Heart left ventricle (tissue), 16 donors: ENCODE measurements around the gene FTO. TPM values are rescaled to one million over a fixed set of nuclear protein-coding genes. Genes with fewer than 3 reads are reported as not detected.

Source experiments
- ATAC-seq, 4 donors: fragments of 200-7000 bp; cut with Tn5 transposase; one replicate each; pipeline ENCODE4 v1.9.1; 2020 to 2022; ENCODE audit warnings: moderate library complexity in 4 of 4, mild to moderate bottlenecking in 3 of 4, moderate number of reproducible peaks in 1 of 4
- DNase-seq, 5 donors: peaks; one replicate each; pipeline ENCODE4 v3.0.0-alpha.2; 2020
- H3K27ac ChIP-seq, 12 donors: fragments of 200-600 bp; sonication (generic) in 4 of 12; one replicate each; pipeline versions ENCODE4 v1.5.0 to v1.8.0; 2016 to 2022; ENCODE audit warnings: mild to moderate bottlenecking in 2 of 12
- H3K27me3 ChIP-seq, 9 donors: fragments of 200-600 bp; sonication (generic) in 2 of 9; one replicate each; pipeline versions ENCODE4 v1.5.1 to v1.8.0; 2016 to 2022; ENCODE audit warnings: mild to moderate bottlenecking in 3 of 9
- H3K36me3 ChIP-seq, 9 donors: fragments of 200-600 bp; sonication (generic) in 2 of 9; one replicate each; pipeline versions ENCODE4 v1.5.0 to v1.8.0; 2018 to 2022; ENCODE audit warnings: mild to moderate bottlenecking in 2 of 9
- H3K4me1 ChIP-seq, 12 donors: fragments of 200-600 bp; sonication (generic) in 4 of 12; one replicate each; pipeline versions ENCODE4 v1.5.0 to v1.8.0; 2016 to 2022; ENCODE audit warnings: mild to moderate bottlenecking in 3 of 12
- H3K4me3 ChIP-seq, 12 donors: fragments of 200-600 bp; sonication (generic) in 4 of 12; one replicate each; pipeline versions ENCODE4 v1.5.0 to v1.8.0; 2017 to 2022; ENCODE audit warnings: mild to moderate bottlenecking in 9 of 12, moderate library complexity in 4 of 12
- H3K9me3 ChIP-seq, 12 donors: fragments of 200-600 bp; sonication (generic) in 4 of 12; one replicate each; pipeline versions ENCODE4 v1.5.0 to v1.8.0; 2016 to 2022; ENCODE audit warnings: mild to moderate bottlenecking in 1 of 12
- CTCF ChIP-seq, 12 donors: fragments of 200-600 bp; sonication (generic) in 4 of 12; IDR thresholded peaks; one replicate each; pipeline versions ENCODE4 v1.5.0 to v1.8.0; 2018 to 2022; ENCODE audit warnings: antibody characterized with exemption in 12 of 12, mild to moderate bottlenecking in 5 of 12
- POLR2A ChIP-seq, 2 donors: fragments of 450-650 bp; IDR thresholded peaks; one replicate each; pipeline ENCODE4 v1.6.1; 2017; ENCODE audit warnings: antibody characterized with exemption in 2 of 2, mild to moderate bottlenecking in 2 of 2, moderate library complexity in 2 of 2
- WGBS, 4 donors: extraction: QIAGEN DNeasy Blood & Tissue Kit in 2 of 4; methylation state at CpG; one replicate each; pipeline versions ENCODE4 v1.1.5 to v1.1.7; 2013 to 2018; 5-methylcytosine and 5-hydroxymethylcytosine counted together
- intact Hi-C, 10 donors: fragments of 100-400 bp; cut with DNase I; formaldehyde crosslinking; loops; one replicate each; pipeline versions ENCODE4 v1.11.1 to v1.14.2; 2022
- polyA plus RNA-seq, 2 donors: library from polyadenylated mRNA; stranded (reverse); fragments of 200-250 nt; gene quantifications; one replicate each; pipeline ENCODE4 v1.2.3, GENCODE V29; 2013
- total RNA-seq, 9 donors: library from RNA; depleted of rRNA in 2 of 9; stranded (reverse); fragments of >200 nt in 2 of 9; fragmentation: NEBNext Ultra II Directional in 3 of 9; extraction: Animal tissue kit (Norgen Biotek cat#: 25700) in 3 of 9; gene quantifications; one replicate each; pipeline versions ENCODE4 v1.1.0 to v1.2.4, GENCODE V29; 2016 to 2023
- donor health status: ischemic (EF 13 %, LVEDD 7.1; RV severe dilation, severe dysfunction).
- donor health status: healthy with polysubstance abuse.
- donor health status: DM: no; HTN: yes; CAD: no.
- donor health status: DM: no; HTN: no; CAD: no.
- donor health status: ischemic (EF 25% LVEDD 6.9; RV normal size, moderate dysfunction).
- donor health status: ischemic (EF 25% LVEDD 5.7; RV mildly dilated, moderate dysfunction).
- donor health status: healthy.
- donor health status: DM: yes; HTN: yes; CAD: no.
- donor health status: ischemic (EF 35%, LVEDD 5.7; RV mildly dilated, moderate dysfunction).
- donor health status: nonischemic (EF 11% LVEDD 7.7; RV severe dilation, severe dysfunction).
- donor health status: DM: yes; HTN: yes; CAD: no.
- donor health status: PGD.
- donor health status: ischemic (EF 29% LVEDD 5.4; RV normal size, mild dysfunction).
- donor health status: nonischemic (EF 23%, LVEDD 6.1; RV moderate dilation, normal function).

FTO gene
- total and polyA plus RNA-seq, 11 donors, result 11.8 to 105 (median 86.8) TPM

- H3K36me3 ChIP-seq, result no peaks in the 10 kb centered on the region
- no peaks in the 10 kb centered on the region for H3K9me3 ChIP-seq
- ATAC-seq, result no peak
- intact Hi-C loops, result loop anchor here in 2 of 10 donors (5.0 kb wide), 2 partner anchors 67 to 617 kb away; no protein-coding TSS in a partner anchor
- no peak for DNase-seq
- no peaks in the 10 kb centered on the region for H3K27me3 ChIP-seq
- H3K27ac ChIP-seq, result no peak overlapping the region
- peaks cover 0 to 17% (median 0%) of the 10 kb centered on the region in 12 donors for H3K4me1 ChIP-seq
- TF ChIP-seq CTCF (IDR thresholded peaks at IDR 0.05), result no peak
- TF ChIP-seq POLR2A (IDR thresholded peaks at IDR 0.05), result no peak
- WGBS, 4 donors, result 83 to 96% (median 92%) methylated on average over 1 of the region's 1 CpG
- no peak overlapping the region for H3K4me3 ChIP-seq
Observed at GRCh38 chr16:54200720-54201119, 496.8 kb downstream of the FTO start.

- Histone ChIP-seq H3K27me3 (no peaks in the 10 kb centered on the region), H3K9me3 (no peaks in the 10 kb centered on the region), H3K36me3 (no peaks in the 10 kb centered on the region), H3K27ac (no peak overlapping the region), H3K4me1 (peaks cover 0 to 17% (median 0%) of the 10 kb centered on the region in 12 donors), H3K4me3 (no peak overlapping the region)
- ATAC-seq (no peak), DNase-seq (no peak)
- WGBS, 4 donors, result 92 to 97% (median 95%) methylated on average over 4 of the region's 4 CpGs
- intact Hi-C loops, result loop anchor here in 2 of 10 donors (5.0 kb wide), 2 partner anchors 66 to 616 kb away; no protein-coding TSS in a partner anchor
- TF ChIP-seq CTCF (IDR thresholded peaks at IDR 0.05), result no peak
- TF ChIP-seq POLR2A (IDR thresholded peaks at IDR 0.05), result no peak
Observed at GRCh38 chr16:54201200-54201599, 497.2 kb downstream of the FTO start.

Other genes with a start within 250 kb of the FTO start
- 100 to 1,000 TPM in 3 of 9 donors, 10 to 100 TPM in 6; 47.5 to 108 (median 84.2) TPM for gene AKTIP, start 200.9 kb upstream of the FTO start, total RNA-seq
- gene AKTIP, start 200.9 kb upstream of the FTO start, polyA plus RNA-seq, result 10 to 100 TPM; 33.6 to 65.8 TPM
- 1 to 10 TPM; 1.4 to 4.6 (median 2.4) TPM for gene RPGRIP1L, start 297 bp upstream of the FTO start, total RNA-seq
- gene RPGRIP1L, start 297 bp upstream of the FTO start, polyA plus RNA-seq, result 1 to 10 TPM in 1 of 2 donors, under 1 TPM in 1; 0.69 to 1.4 TPM